ENCODE measurements around the gene TACR1. TPM values are rescaled to one million over a fixed set of nuclear protein-coding genes. Genes with fewer than 3 reads are reported as not detected.
A peak's percentile ranks its signal among the peaks of the same experiment; 100 is the strongest.

Gene TACR1
- total and polyA plus RNA-seq, 2 of the 13 experiments (the other 11 are each of a cell fraction or from before 2014, with no cell fraction given), result not detected

GRCh38 chr2:75130171-75130570 is 69.1 kb downstream of the TACR1 start (continued):
- no peak for TF ChIP-seq ARID3A (IDR thresholded peaks at IDR 0.05; ENCODE audit: low read depth, low read length)
- TF ChIP-seq ZNF501 (CRISPR knock-in tag; IDR thresholded peaks at IDR 0.05), result no peak
- no peak for TF ChIP-seq MEF2D (CRISPR knock-in tag; IDR thresholded peaks at IDR 0.05)
- TF ChIP-seq ADNP (CRISPR knock-in tag; IDR thresholded peaks at IDR 0.05), result no peak
- no peak for TF ChIP-seq ZSCAN30 (CRISPR knock-in tag; IDR thresholded peaks at IDR 0.05)
- peak; percentile 68 for TF ChIP-seq CTCF (CRISPR knock-in tag; IDR thresholded peaks at IDR 0.05)
- TF ChIP-seq ATF4 (CRISPR knock-in tag; IDR thresholded peaks at IDR 0.05), result no peak
- no peak for TF ChIP-seq TOE1 (CRISPR knock-in tag; IDR thresholded peaks at IDR 0.05)
- TF ChIP-seq THAP11 (CRISPR knock-in tag; IDR thresholded peaks at IDR 0.05), result no peak
- no peak for TF ChIP-seq NAIF1 (CRISPR knock-in tag; IDR thresholded peaks at IDR 0.05; ENCODE audit: borderline replicate concordance)
- no peak for TF ChIP-seq TEAD2 (CRISPR knock-in tag; IDR thresholded peaks at IDR 0.05)
- TF ChIP-seq SMAD1 (CRISPR knock-in tag; IDR thresholded peaks at IDR 0.05; ENCODE audit: borderline replicate concordance, low read depth), result no peak
- TF ChIP-seq SIN3B (IDR thresholded peaks at IDR 0.05; ENCODE audit: low read length), result no peak
- TF ChIP-seq JARID2 (CRISPR knock-in tag; IDR thresholded peaks at IDR 0.05; ENCODE audit: insufficient replicate concordance), result no peak
- no peak for TF ChIP-seq NFRKB (IDR thresholded peaks at IDR 0.05)
